HG02798 (cell line): ENCODE results near the gene GPX4.

Experiments
- ATAC-seq: cut with Tn5 transposase; IDR thresholded peaks from one replicate; pipeline ENCODE4 v1.9.1; 2021; ENCODE audit warnings: mild to moderate bottlenecking; ENCODE audit not compliant: unreplicated experiment, poor library complexity

The GPX4 gene

GRCh38 chr19:1068009-1069001, 35.5 kb upstream of the GPX4 start:
- no peak for ATAC-seq

GRCh38 chr19:1069009-1069779, 34.6 kb upstream of the GPX4 start:
- ATAC-seq: no peak

GRCh38 chr19:1070576-1070930, 33.2 kb upstream of the GPX4 start:
- ATAC-seq: no peak

GRCh38 chr19:1070931-1071791, 32.6 kb upstream of the GPX4 start:
- ATAC-seq: no peak

GRCh38 chr19:1072371-1073015, 31.3 kb upstream of the GPX4 start:
- no peak for ATAC-seq

GRCh38 chr19:1073063-1073955, 30.5 kb upstream of the GPX4 start:
- no peak for ATAC-seq

GRCh38 chr19:1073956-1074517, 29.8 kb upstream of the GPX4 start:
- no peak for ATAC-seq

- peak; percentile 68 for ATAC-seq
Observed at GRCh38 chr19:1074544-1075283, 29.1 kb upstream of the GPX4 start.

- no peak for ATAC-seq
Observed at GRCh38 chr19:1076046-1076386, 27.8 kb upstream of the GPX4 start.

- peak; percentile 65 for ATAC-seq
Observed at GRCh38 chr19:1076951-1077350, 26.8 kb upstream of the GPX4 start.

- no peak for ATAC-seq
Observed at GRCh38 chr19:1079566-1080111, 24.2 kb upstream of the GPX4 start.

- no peak for ATAC-seq
Observed at GRCh38 chr19:1080360-1081161, 23.2 kb upstream of the GPX4 start.

- ATAC-seq: no peak
Observed at GRCh38 chr19:1081301-1082164, 22.3 kb upstream of the GPX4 start.

GRCh38 chr19:1082165-1082927, 21.4 kb upstream of the GPX4 start:
- no peak for ATAC-seq
